Neutrophil (primary cell): ENCODE results near the gene LSM7.
"Not testable (repeated sequence)": the region's sequence is repeated elsewhere in the genome, so short reads cannot be mapped to it uniquely, and the experiment has no call there.

ENCODE experiments used
- H3K27ac ChIP-seq: fragments of 200-600 bp; sonication (generic); 2 replicates; pipeline ENCODE4 v1.5.1; 2016; ENCODE audit warnings: mild to moderate bottlenecking, moderate library complexity
- H3K27me3 ChIP-seq: fragments of 200-600 bp; sonication (generic); 2 replicates; pipeline ENCODE4 v1.6.0; 2016; ENCODE audit warnings: mild to moderate bottlenecking
- H3K36me3 ChIP-seq: fragments of 200-600 bp; sonication (generic); 2 replicates; pipeline ENCODE4 v1.5.1; 2017
- H3K4me1 ChIP-seq, 2 experiments: fragments of 200-600 bp in 1 of 2; sonication (generic) in 1 of 2; 1 replicate in 1 of 2; 2 replicates in 1 of 2; pipeline versions ENCODE4 v1.5.1 to v1.6.1; 2013 to 2016; ENCODE audit warnings: low read depth in 1 of 2, low read length in 1 of 2, mild to moderate bottlenecking in 1 of 2, moderate library complexity in 1 of 2; ENCODE audit not compliant: control insufficient read depth in 1 of 2, insufficient read depth in 1 of 2
- H3K4me3 ChIP-seq, 2 experiments: fragments of 200-600 bp in 1 of 2; sonication (generic) in 1 of 2; 1 replicate in 1 of 2; 2 replicates in 1 of 2; pipeline ENCODE4 v1.5.1; 2013 to 2016; ENCODE audit warnings: low read depth in 1 of 2, low read length in 1 of 2, mild to moderate bottlenecking in 1 of 2, moderate library complexity in 1 of 2
- H3K9me3 ChIP-seq: fragments of 200-600 bp; sonication (generic); 2 replicates; pipeline ENCODE4 v1.5.1; 2016
- TF ChIP-seq, protein P1 (sequence below): fragments of 200-600 bp; sonication (generic); IDR thresholded peaks from 2 replicates; pipeline ENCODE4 v1.5.1; 2016; ENCODE audit warnings: antibody characterized with exemption

The LSM7 gene

DNA sequence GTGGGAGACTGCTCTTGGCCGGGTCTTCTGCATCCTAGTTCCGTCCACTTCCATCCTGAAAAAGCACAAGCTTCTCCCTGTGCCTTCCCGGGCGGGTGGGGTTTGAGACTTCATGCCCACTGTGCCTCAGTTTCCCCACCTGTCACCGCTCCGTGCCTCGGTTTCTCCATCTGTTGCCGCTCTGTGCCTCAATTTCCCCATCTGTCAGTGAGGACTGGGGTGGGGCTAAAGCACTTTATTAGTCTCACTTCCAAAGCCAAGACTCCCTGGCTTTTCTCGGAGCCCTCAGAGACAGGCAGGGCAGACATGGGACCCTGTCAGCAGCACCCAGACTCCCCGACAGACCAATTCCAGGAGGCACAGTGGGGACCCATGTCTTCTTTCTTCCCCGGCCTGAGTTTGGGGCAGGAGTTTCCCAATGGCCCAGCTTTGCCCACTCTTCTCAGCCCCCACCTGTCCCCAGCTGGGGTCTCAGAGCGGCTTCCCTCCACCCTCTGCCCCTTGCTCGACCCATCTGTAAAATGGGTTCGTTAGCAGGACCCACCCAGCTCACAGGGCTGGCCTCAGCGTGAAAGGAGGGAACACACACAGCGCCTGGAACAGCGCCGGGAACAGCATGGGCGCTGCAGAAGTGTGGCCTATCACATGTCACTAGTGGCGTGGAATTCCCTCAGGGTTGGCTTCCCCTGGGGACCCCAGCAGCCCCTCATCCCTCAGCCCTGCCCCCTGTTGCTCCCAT, 41.8 kb downstream of the LSM7 start:
- H3K9me3 ChIP-seq: no peaks in the 10 kb centered on the region
- peak overlapping the region; percentile 99 for H3K27ac ChIP-seq
- no peak overlapping the region for H3K4me3 ChIP-seq
- peaks cover 79% of the 10 kb centered on the region in 2 experiments for H3K4me1 ChIP-seq
- TF ChIP-seq, protein P1, sequence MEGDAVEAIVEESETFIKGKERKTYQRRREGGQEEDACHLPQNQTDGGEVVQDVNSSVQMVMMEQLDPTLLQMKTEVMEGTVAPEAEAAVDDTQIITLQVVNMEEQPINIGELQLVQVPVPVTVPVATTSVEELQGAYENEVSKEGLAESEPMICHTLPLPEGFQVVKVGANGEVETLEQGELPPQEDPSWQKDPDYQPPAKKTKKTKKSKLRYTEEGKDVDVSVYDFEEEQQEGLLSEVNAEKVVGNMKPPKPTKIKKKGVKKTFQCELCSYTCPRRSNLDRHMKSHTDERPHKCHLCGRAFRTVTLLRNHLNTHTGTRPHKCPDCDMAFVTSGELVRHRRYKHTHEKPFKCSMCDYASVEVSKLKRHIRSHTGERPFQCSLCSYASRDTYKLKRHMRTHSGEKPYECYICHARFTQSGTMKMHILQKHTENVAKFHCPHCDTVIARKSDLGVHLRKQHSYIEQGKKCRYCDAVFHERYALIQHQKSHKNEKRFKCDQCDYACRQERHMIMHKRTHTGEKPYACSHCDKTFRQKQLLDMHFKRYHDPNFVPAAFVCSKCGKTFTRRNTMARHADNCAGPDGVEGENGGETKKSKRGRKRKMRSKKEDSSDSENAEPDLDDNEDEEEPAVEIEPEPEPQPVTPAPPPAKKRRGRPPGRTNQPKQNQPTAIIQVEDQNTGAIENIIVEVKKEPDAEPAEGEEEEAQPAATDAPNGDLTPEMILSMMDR: no peak
- peaks cover 10% of the 10 kb centered on the region for H3K36me3 ChIP-seq
- no peaks in the 10 kb centered on the region for H3K27me3 ChIP-seq

DNA sequence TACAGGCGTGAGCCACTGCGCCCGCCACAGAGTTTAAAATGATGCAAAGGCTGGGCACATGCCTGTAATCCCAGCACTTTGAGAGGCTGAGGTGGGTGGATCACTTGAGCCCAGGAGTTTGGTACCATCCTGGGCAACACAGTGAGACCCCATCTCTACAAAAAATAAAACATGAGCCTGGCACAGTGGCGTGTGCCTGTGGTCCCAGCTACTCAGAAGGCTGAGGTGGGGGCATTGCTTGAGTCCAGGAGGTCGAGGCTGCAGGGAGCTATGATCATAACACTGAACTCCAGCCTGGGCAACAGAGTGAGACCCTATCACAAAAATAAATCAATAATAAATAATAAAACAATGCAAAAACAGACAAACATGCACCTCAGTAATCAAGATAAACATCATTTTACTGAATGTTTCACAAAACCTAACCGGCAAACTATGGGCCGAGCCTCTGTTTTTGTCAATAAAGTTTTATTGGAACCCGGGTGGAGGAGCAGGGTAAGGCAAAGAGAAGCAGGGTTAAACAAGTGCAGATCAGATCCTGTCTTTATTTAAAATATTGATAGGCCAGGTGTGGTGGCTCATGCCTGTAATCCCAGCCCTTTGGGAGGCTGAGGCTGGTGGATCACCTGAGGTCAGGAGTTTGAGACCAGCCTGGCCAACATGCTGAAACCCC, 44.4 kb downstream of the LSM7 start:
- Histone ChIP-seq H3K4me3 (no peak overlapping the region), H3K4me1 (peaks cover 82 to 88% of the 10 kb centered on the region in 2 experiments), H3K36me3 (peaks cover 7% of the 10 kb centered on the region), H3K9me3 (no peaks in the 10 kb centered on the region), H3K27me3 (no peaks in the 10 kb centered on the region), H3K27ac (peak overlapping the region; percentile 99)
- TF ChIP-seq, protein P1: no peak

DNA sequence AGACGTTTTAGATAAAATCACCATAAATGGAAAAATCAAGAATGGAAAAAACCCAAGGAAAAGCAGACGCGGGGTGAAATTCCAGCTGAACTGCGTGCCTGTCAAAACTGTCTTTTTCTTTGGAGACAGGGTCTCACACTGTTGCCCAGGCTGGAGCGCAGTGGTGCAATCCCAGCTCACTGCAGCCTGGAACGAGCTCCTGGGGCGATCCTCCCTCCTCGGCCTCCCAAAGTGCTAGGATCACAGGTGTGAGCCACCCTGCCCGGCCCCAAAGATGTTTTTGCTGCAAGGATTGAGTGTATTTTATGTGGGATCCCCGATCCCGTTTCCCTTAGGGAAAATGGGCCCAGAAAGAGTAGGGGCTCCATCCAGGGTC, 45.5 kb downstream of the LSM7 start:
- Histone ChIP-seq H3K27ac (peak overlapping the region; percentile 99), H3K9me3 (no peaks in the 10 kb centered on the region), H3K4me1 (peaks cover 79 to 84% of the 10 kb centered on the region in 2 experiments), H3K27me3 (no peaks in the 10 kb centered on the region), H3K4me3 (peak overlapping the region; percentile 83 to 92), H3K36me3 (peaks cover 18% of the 10 kb centered on the region)
- TF ChIP-seq, protein P1: no peak

DNA sequence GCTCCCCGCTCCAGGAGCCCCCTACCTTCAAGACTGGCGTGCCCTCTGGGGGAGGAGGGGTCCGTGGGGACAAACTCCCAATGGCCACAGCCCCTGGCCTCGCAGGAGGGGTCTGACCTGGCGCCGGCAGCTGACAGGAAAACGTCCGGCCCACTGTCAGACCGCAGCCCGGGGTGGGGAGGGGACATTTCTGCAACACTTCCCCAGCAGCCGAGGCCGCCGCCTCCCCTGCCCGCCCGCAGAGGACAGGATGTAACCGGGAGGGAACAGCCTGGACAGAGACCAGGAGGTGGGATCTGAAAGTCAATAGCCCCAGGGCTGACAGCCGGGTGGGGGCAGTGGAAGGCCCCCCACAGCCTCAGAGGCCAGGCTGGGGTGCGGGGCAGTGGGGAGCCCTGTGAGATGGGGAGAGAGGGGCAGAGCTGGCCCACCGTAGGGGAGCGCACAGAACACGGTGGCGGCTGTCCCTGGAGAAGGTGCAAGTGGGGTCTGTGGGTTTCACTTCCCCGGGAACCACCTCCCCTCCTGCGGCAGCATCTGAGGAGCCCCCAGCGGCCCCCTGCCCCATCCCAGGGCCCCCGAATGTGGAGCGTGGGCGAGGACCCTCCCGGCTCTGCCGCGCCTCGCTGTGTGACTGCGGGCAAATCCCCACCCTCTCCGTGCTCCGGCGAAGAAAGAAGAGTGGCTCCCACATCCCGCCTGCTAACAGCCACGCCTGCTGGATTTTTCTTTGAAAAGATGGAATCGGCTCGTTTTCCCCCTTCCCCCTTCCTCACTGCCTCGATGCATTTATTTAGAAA, 46.1 kb downstream of the LSM7 start, which contains the start of gene PEAK3:
Gene PEAK3, minus strand, starts transcription at position 114 of the 800 bp plus-strand sequence. CDS start 1,244 bp downstream, outside the sequence.
- H3K36me3 ChIP-seq: peaks cover 24% of the 10 kb centered on the region
- peak within 1 kb of the TSS; percentile 83 to 92 for H3K4me3 ChIP-seq
- no peaks in the 10 kb centered on the region for H3K9me3 ChIP-seq
- TF ChIP-seq, protein P1: peak; percentile 32
- H3K4me1 ChIP-seq: peaks cover 77 to 79% of the 10 kb centered on the region in 2 experiments
- H3K27ac ChIP-seq: peak within 1 kb of the TSS; percentile 99
- no peaks in the 10 kb centered on the region for H3K27me3 ChIP-seq

DNA sequence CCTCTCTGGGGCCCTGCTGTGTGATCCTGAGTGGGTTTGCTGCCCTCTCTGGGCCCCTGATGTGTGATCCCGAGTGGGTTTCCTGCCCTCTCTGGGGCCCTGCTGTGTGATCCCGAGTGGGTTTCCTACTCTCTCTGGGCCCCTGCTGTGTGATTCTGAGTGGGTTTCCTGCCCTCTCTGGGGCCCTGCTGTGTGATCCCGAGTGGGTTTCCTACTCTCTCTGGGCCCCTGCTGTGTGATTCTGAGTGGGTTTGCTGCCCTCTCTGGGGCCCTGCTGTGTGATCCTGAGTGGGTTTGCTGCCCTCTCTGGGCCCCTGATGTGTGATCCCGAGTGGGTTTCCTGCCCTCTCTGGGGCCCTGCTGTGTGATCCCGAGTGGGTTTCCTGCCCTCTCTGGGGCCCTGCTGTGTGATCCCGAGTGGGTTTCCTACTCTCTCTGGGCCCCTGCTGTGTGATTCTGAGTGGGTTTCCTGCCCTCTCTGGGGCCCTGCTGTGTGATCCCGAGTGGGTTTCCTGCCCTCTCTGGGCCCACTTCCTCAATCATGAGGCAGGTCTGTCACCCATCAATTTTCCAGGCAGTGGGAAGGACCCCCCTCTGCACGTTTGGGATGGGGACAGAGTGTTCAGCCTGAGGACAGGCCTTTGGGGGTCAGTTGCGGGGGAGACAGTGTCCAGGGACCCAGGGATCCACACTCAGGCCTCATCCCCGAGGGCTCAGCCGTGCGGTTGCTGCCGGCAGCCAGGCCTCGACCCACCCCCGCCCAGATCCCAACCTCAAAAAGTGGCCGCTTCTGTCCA, 46.9 kb downstream of the LSM7 start:
- Histone ChIP-seq H3K4me1 (peaks cover 77 to 79% of the 10 kb centered on the region in 2 experiments), H3K27ac (peak overlapping the region; percentile 99), H3K36me3 (peaks cover 32% of the 10 kb centered on the region), H3K4me3 (peak overlapping the region; percentile 83 to 92)
- not testable (repeated sequence) for H3K27me3 ChIP-seq, H3K9me3 ChIP-seq
